ENCODE data around the gene TGFBR2.
A peak's percentile ranks its signal among the peaks of the same experiment; 100 is the strongest.

TGFBR2 gene

GRCh38 chr3:30619318-30619717 is 12.9 kb downstream of the TGFBR2 start:
- H3K4me2 ChIP-seq (ENCODE audit: low read length) = no peak overlapping the region
- H3K36me3 ChIP-seq (replicated peaks; ENCODE audit: low read depth, low read length) = peaks cover 6% of the 10 kb centered on the region
- H3K4me1 ChIP-seq (ENCODE audit: low read length) = peaks cover 50% of the 10 kb centered on the region
- no peak overlapping the region for H3K27ac ChIP-seq (ENCODE audit: low read length)
- 0 out of 2 replicates have a peak, but pooled peaks cover 5% of the 10 kb centered on the region for H4K20me1 ChIP-seq (ENCODE audit: insufficient read depth, low read length)
- TF ChIP-seq CTCF (IDR thresholded peaks at IDR 0.05; ENCODE audit: low read depth, low read length) (no peak), EZH2phosphoT487 (IDR thresholded peaks at IDR 0.05; ENCODE audit: low read depth) (no peak)
- no peak overlapping the region for H3K4me3 ChIP-seq (ENCODE audit: low read length)
- H3K27me3 ChIP-seq (ENCODE audit: low read depth, low read length) = no peaks in the 10 kb centered on the region
- peaks cover 75% of the 10 kb centered on the region for H3K79me2 ChIP-seq (ENCODE audit: low read length)
- no peak overlapping the region for H3K9ac ChIP-seq (ENCODE audit: low read length)
- H2AFZ ChIP-seq (ENCODE audit: low read depth, low read length) = no peak overlapping the region
- H3K9me3 ChIP-seq (ENCODE audit: insufficient read depth, low read length) = no peaks in the 10 kb centered on the region

GRCh38 chr3:30620402-30621360 is 14.3 kb downstream of the TGFBR2 start:
- H3K4me1 ChIP-seq (ENCODE audit: low read length) = peaks cover 52% of the 10 kb centered on the region
- H3K27me3 ChIP-seq (ENCODE audit: low read depth, low read length) = no peaks in the 10 kb centered on the region
- H3K4me3 ChIP-seq (ENCODE audit: low read length) = no peak overlapping the region
- no peaks in the 10 kb centered on the region for H3K9me3 ChIP-seq (ENCODE audit: insufficient read depth, low read length)
- H3K36me3 ChIP-seq (replicated peaks; ENCODE audit: low read depth, low read length) = peaks cover 6% of the 10 kb centered on the region
- peaks cover 64% of the 10 kb centered on the region for H3K79me2 ChIP-seq (ENCODE audit: low read length)
- H2AFZ ChIP-seq (ENCODE audit: low read depth, low read length) = no peak overlapping the region
- TF ChIP-seq EZH2phosphoT487 (IDR thresholded peaks at IDR 0.05; ENCODE audit: low read depth) (no peak), CTCF (IDR thresholded peaks at IDR 0.05; ENCODE audit: low read depth, low read length) (no peak)
- H3K4me2 ChIP-seq (ENCODE audit: low read length) = no peak overlapping the region
- no peak overlapping the region for H3K27ac ChIP-seq (ENCODE audit: low read length)
- H4K20me1 ChIP-seq (ENCODE audit: insufficient read depth, low read length) = no peaks in the 10 kb centered on the region
- no peak overlapping the region for H3K9ac ChIP-seq (ENCODE audit: low read length)

- H3K9me3 ChIP-seq (ENCODE audit: insufficient read depth, low read length) = no peaks in the 10 kb centered on the region
- H3K27me3 ChIP-seq (ENCODE audit: low read depth, low read length) = no peaks in the 10 kb centered on the region
- H4K20me1 ChIP-seq (ENCODE audit: insufficient read depth, low read length) = no peaks in the 10 kb centered on the region
- H3K27ac ChIP-seq (ENCODE audit: low read length) = peak overlapping the region; percentile 68
- no peak overlapping the region for H2AFZ ChIP-seq (ENCODE audit: low read depth, low read length)
- H3K79me2 ChIP-seq (ENCODE audit: low read length) = peaks cover 58% of the 10 kb centered on the region
- peaks cover 10% of the 10 kb centered on the region for H3K36me3 ChIP-seq (replicated peaks; ENCODE audit: low read depth, low read length)
- H3K4me1 ChIP-seq (ENCODE audit: low read length) = peaks cover 54% of the 10 kb centered on the region
- no peak overlapping the region for H3K4me3 ChIP-seq (ENCODE audit: low read length)
- TF ChIP-seq EZH2phosphoT487 (IDR thresholded peaks at IDR 0.05; ENCODE audit: low read depth) (no peak), CTCF (IDR thresholded peaks at IDR 0.05; ENCODE audit: low read depth, low read length) (no peak)
- H3K9ac ChIP-seq (ENCODE audit: low read length) = peak overlapping the region; percentile 24; the same call in 1 of the 2 replicates
- peak overlapping the region; percentile 31 for H3K4me2 ChIP-seq (ENCODE audit: low read length)
Measured at GRCh38 chr3:30621576-30621975, 15.2 kb downstream of the TGFBR2 start.

- Histone ChIP-seq H3K4me3 (ENCODE audit: low read length) (0 out of 2 replicates have a peak overlapping the region, but pooled peaks have one; percentile 8), H4K20me1 (ENCODE audit: insufficient read depth, low read length) (no peaks in the 10 kb centered on the region), H3K9me3 (ENCODE audit: insufficient read depth, low read length) (no peaks in the 10 kb centered on the region), H3K27ac (ENCODE audit: low read length) (peak overlapping the region; percentile 68), H3K4me1 (ENCODE audit: low read length) (peaks cover 60% of the 10 kb centered on the region), H3K27me3 (ENCODE audit: low read depth, low read length) (no peaks in the 10 kb centered on the region), H3K4me2 (ENCODE audit: low read length) (peak overlapping the region; percentile 31), H3K36me3 (replicated peaks; ENCODE audit: low read depth, low read length) (peaks cover 10% of the 10 kb centered on the region), H3K79me2 (ENCODE audit: low read length) (peaks cover 53% of the 10 kb centered on the region), H3K9ac (ENCODE audit: low read length) (peak overlapping the region; percentile 24; the same call in 1 of the 2 replicates), H2AFZ (ENCODE audit: low read depth, low read length) (no peak overlapping the region)
- no peak for TF ChIP-seq EZH2phosphoT487 (IDR thresholded peaks at IDR 0.05; ENCODE audit: low read depth)
- TF ChIP-seq CTCF (IDR thresholded peaks at IDR 0.05; ENCODE audit: low read depth, low read length) = no peak
Measured at GRCh38 chr3:30622047-30622545, 15.7 kb downstream of the TGFBR2 start.
